Activated CD8-positive, alpha-beta T cell treated with anti-CD3 and anti-CD28 coated beads for 36 hours (primary cell): ENCODE results near the gene PDE4B. TPM values are rescaled to one million over a fixed set of nuclear protein-coding genes. Genes with fewer than 3 reads are reported as not detected.

ENCODE experiments used
- ATAC-seq: fragments of 200-7000 bp; cut with Tn5 transposase; one replicate; pipeline ENCODE4 v1.10.0; 2021; ENCODE audit warnings: mild to moderate bottlenecking, moderate library complexity
- CTCF ChIA-PET: fragments of 350-600 bp; sonication (Branson Sonifier 250); formaldehyde crosslinking; loops from one replicate; lab custom pipeline; 2021; ENCODE audit warnings: antibody characterized with exemption; lab: Charles Lee
- POLR2A ChIA-PET: fragments of 350-600 bp; sonication (Branson Sonifier 250); formaldehyde crosslinking; loops from one replicate; lab custom pipeline; 2021; ENCODE audit warnings: antibody characterized with exemption; lab: Charles Lee
- DNase-seq: peaks from one replicate; pipeline ENCODE4 v3.0.0-alpha.2; 2020
- H3K27ac Mint-ChIP-seq: one replicate; pipeline ENCODE4 v1.8.0; 2021; ENCODE audit warnings: mild to moderate bottlenecking, mixed read lengths
- H3K27me3 Mint-ChIP-seq: one replicate; pipeline ENCODE4 v1.8.0; 2021; ENCODE audit warnings: mixed read lengths
- H3K36me3 Mint-ChIP-seq: one replicate; pipeline ENCODE4 v1.8.0; 2021; ENCODE audit warnings: low read depth, mixed read lengths
- H3K4me1 Mint-ChIP-seq: one replicate; pipeline ENCODE4 v1.8.0; 2021; ENCODE audit warnings: low read depth, mixed read lengths
- H3K4me3 Mint-ChIP-seq: one replicate; pipeline ENCODE4 v1.8.0; 2021; ENCODE audit warnings: mild to moderate bottlenecking, moderate library complexity, mixed read lengths
- H3K9me3 Mint-ChIP-seq: one replicate; pipeline ENCODE4 v1.8.0; 2021; ENCODE audit warnings: mixed read lengths
- CTCF ChIP-seq: fragments of 200-600 bp; IDR thresholded peaks from one replicate; pipeline ENCODE4 v1.8.0; 2022; ENCODE audit warnings: antibody characterized with exemption, mild to moderate bottlenecking
- intact Hi-C: fragments of 100-400 bp; cut with micrococcal nuclease; formaldehyde crosslinking; loops from one replicate; pipeline ENCODE4 v1.10.0; 2022
- total RNA-seq, 2 experiments: library from RNA; stranded (reverse); gene quantifications; one replicate each; pipeline ENCODE4 v1.2.3, GENCODE V29; 2021

Gene PDE4B
- total RNA-seq, 2 experiments from 2014 or later: 32.4 to 33.1 TPM

DNA sequence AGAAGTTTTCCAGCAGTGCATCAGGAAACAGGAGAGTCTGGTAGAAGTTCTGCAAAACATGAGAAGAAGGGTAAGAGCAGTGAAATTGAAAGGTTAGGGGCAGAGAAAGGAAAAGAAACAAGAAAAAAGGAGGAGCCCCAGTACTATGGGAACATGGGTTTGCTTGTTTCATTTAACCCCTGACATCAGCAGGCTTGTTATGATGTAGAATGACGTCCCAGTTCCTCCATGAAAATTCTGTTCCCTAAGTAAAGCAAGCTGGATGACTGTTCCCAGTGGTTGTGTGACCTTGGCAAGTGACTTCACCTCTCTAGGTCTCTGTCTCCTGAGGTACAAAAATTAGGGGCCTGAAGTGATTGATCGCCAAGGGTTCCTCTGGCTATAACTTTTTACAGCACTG is 472.6 kb downstream of the PDE4B start:
- ChIA-PET CTCF (interaction anchor here (0.7 to 3.2 kb wide), 5 partner anchors 9 to 181 kb away, joined by 3 to 14 read pairs (median 4); no protein-coding TSS in a partner anchor), POLR2A (interaction anchor here (1.1 to 2.2 kb wide), 2 partner anchors 9 to 181 kb away, joined by 4 to 5 read pairs; no protein-coding TSS in a partner anchor)
- Mint-ChIP-seq H3K27me3 (no peaks in the 10 kb centered on the region), H3K4me3 (no peak overlapping the region), H3K4me1 (peaks cover 59% of the 10 kb centered on the region), H3K27ac (no peak overlapping the region), H3K9me3 (no peaks in the 10 kb centered on the region), H3K36me3 (no peaks in the 10 kb centered on the region)
- ATAC-seq (no peak), DNase-seq (no peak)
- no peak for TF ChIP-seq CTCF
- intact Hi-C loops: no loop called here

- Mint-ChIP-seq H3K9me3 (no peaks in the 10 kb centered on the region), H3K4me3 (no peak overlapping the region), H3K27me3 (no peaks in the 10 kb centered on the region), H3K27ac (no peak overlapping the region), H3K36me3 (no peaks in the 10 kb centered on the region), H3K4me1 (peaks cover 59% of the 10 kb centered on the region)
- intact Hi-C loops: no loop called here
- ChIA-PET POLR2A (interaction anchor here (1.1 kb wide), 1 partner anchor 181 kb away, joined by 4 read pairs; no protein-coding TSS in a partner anchor), CTCF (interaction anchor here (0.7 to 3.2 kb wide), 3 partner anchors 9 to 180 kb away, joined by 3 to 14 read pairs (median 4); no protein-coding TSS in a partner anchor)
- ATAC-seq (peak; percentile 58), DNase-seq (no peak)
- TF ChIP-seq CTCF: no peak
These were observed 473.1 kb downstream of the PDE4B start for GRCh38 chr1:66265796-66266195.

DNA sequence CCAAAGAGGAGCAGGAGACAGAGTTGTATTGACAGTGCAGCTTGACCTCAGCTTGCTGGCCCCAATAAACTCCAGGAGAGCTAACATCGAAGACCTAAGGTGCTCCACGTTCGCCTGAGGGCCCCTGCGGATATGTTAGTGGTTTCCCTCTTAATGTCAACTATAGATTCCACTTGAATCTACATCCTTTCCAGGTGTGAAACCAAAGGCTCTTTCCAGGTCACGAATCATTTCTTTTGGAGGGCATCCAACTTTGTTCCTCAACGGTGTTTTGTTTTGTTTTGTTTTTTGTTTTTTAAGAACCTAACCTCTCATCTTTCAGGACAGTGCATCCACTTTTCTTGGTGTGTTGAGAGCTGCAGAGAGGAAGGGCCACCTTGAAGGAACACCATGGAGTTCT is 473.7 kb downstream of the PDE4B start:
- Mint-ChIP-seq H3K9me3 (no peaks in the 10 kb centered on the region), H3K36me3 (no peaks in the 10 kb centered on the region), H3K4me1 (peaks cover 59% of the 10 kb centered on the region), H3K27me3 (no peaks in the 10 kb centered on the region), H3K27ac (no peak overlapping the region), H3K4me3 (no peak overlapping the region)
- DNase-seq (no peak), ATAC-seq (no peak)
- intact Hi-C loops: no loop called here
- POLR2A ChIA-PET: interaction anchor here (1.1 kb wide), 1 partner anchor 180 kb away, joined by 4 read pairs; no protein-coding TSS in a partner anchor
- no peak for TF ChIP-seq CTCF
- CTCF ChIA-PET: interaction anchor here (1.1 to 3.2 kb wide), 4 partner anchors 25 to 180 kb away, joined by 3 to 14 read pairs (median 8); no protein-coding TSS in a partner anchor

DNA sequence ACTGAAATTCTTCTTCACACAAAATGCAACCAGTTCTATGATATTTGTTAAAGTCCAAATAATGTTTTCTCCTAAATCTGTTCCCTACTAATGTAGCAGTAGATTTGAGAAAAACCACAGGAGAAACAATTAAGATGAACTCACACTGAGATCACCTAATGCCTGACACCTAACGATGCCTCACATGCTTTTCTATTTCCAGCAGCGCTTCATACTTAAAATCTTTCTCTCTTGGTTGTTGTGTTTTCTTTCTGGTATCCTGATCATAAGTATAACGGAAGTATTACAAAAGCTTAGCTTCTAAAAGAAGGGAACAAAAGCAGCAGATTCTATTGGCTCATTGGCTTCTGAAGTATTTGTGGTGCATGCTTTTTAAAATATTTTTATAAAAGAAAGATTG is 474.1 kb downstream of the PDE4B start:
- CTCF ChIA-PET: interaction anchor here (0.7 to 2.0 kb wide), 3 partner anchors 25 to 180 kb away, joined by 3 to 12 read pairs (median 3); no protein-coding TSS in a partner anchor
- no peak overlapping the region for H3K4me3 Mint-ChIP-seq
- ATAC-seq: no peak
- TF ChIP-seq CTCF: no peak
- H3K27me3 Mint-ChIP-seq: no peaks in the 10 kb centered on the region
- DNase-seq: no peak
- H3K9me3 Mint-ChIP-seq: no peaks in the 10 kb centered on the region
- intact Hi-C loops: no loop called here
- POLR2A ChIA-PET: no interaction called here
- H3K27ac Mint-ChIP-seq: no peak overlapping the region
- peaks cover 59% of the 10 kb centered on the region for H3K4me1 Mint-ChIP-seq
- H3K36me3 Mint-ChIP-seq: no peaks in the 10 kb centered on the region

GRCh38 chr1:66267201-66267940 is 474.7 kb downstream of the PDE4B start:
- no peak overlapping the region for H3K4me3 Mint-ChIP-seq
- H3K36me3 Mint-ChIP-seq: no peaks in the 10 kb centered on the region
- H3K27me3 Mint-ChIP-seq: no peaks in the 10 kb centered on the region
- ChIA-PET CTCF (interaction anchor here (0.7 to 2.0 kb wide), 3 partner anchors 24 to 179 kb away, joined by 3 to 12 read pairs (median 3); no protein-coding TSS in a partner anchor), POLR2A (no interaction called here)
- H3K9me3 Mint-ChIP-seq: no peaks in the 10 kb centered on the region
- ATAC-seq (no peak), DNase-seq (no peak)
- peaks cover 59% of the 10 kb centered on the region for H3K4me1 Mint-ChIP-seq
- intact Hi-C loops: no loop called here
- no peak for TF ChIP-seq CTCF
- no peak overlapping the region for H3K27ac Mint-ChIP-seq
